ENCODE results near the gene MAML3.

GRCh38 chr4:139802488-139802887, 351.5 kb downstream of the MAML3 start:
- TF ChIP-seq POLR2A (IDR thresholded peaks at IDR 0.05) (no peak), CTCF (IDR thresholded peaks at IDR 0.05) (no peak)

Measured in suprapubic skin (tissue), 3 donors.